DMS114 treated with DMSO at 0.1 percent for 48 hours (cell line): ENCODE measurements around the gene GLP2R.
A peak's percentile ranks its signal among the peaks of the same experiment; 100 is the strongest.
"Not testable (repeated sequence)": the region's sequence is repeated elsewhere in the genome, so short reads cannot be mapped to it uniquely, and the experiment has no call there.

Source experiments
- DNase-seq: peaks from one replicate; lab custom pipeline; 2025; ENCODE audit not compliant: unreplicated experiment; lab: John Stamatoyannopoulos, UW

GLP2R gene

GRCh38 chr17:9918804-9919352, 93.2 kb downstream of the GLP2R start:
- no peak for DNase-seq

- DNase-seq, result not testable (repeated sequence)
Measured at GRCh38 chr17:9921216-9921615, 95.5 kb downstream of the GLP2R start.

GRCh38 chr17:9922012-9922848, 96.5 kb downstream of the GLP2R start:
- no peak for DNase-seq

DNA sequence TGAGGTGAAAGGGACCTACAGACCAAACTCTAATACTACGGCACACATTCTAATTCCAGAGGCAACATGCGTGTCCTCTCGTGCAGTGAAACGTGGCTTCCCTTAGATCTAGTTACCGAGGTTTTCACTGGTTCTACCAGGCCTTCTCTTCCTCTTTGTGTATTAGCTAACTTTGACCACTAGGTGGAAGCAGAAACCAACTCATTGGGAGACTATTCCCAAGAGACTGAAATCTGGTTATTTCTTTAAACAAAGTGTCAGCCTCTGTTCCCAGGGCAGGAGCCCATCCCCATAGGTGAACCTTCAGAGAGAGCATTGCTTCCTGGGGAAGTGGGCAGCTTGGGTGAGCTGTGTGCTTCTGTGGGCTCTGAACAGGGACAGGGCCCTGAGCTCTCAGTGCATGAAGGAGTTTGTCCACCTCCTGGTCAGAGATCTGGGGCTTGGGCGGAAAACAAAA, 99.0 kb downstream of the GLP2R start:
- peak; percentile 77 for DNase-seq

- no peak for DNase-seq
Measured at GRCh38 chr17:9925457-9925856, 99.7 kb downstream of the GLP2R start.

DNA sequence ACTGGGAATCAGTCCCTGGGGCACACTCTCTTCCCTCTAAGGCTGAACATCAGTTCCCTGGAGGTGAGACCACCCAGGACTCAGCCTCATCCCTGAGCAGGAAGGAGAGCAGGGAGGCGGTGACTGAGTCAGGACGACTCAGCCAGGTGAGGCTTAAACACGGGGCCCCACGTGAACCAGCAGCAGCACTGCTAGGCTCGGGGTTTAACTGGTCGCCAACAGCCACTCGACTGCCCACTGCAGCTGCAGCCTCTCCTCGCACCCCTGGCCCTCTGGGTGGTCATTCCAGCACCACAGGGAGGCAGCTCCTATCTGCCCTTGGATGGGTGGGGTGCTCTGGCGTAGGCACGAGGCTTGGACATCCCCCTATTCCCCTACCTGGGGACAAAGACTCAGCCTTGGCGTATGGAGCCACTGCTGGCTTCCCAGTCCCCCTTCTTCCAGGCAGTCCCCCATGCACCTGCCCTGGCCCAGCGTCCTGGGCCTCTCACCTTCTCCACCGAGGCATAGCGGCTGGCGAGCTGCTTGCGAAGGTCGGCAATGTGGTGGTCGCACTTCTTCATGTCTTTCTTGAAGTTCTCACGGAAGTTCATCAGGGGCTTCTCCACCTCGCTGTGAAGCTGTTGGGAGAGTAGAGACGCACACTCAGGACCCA, 100.6 kb downstream of the GLP2R start:
- DNase-seq, result no peak

DNA sequence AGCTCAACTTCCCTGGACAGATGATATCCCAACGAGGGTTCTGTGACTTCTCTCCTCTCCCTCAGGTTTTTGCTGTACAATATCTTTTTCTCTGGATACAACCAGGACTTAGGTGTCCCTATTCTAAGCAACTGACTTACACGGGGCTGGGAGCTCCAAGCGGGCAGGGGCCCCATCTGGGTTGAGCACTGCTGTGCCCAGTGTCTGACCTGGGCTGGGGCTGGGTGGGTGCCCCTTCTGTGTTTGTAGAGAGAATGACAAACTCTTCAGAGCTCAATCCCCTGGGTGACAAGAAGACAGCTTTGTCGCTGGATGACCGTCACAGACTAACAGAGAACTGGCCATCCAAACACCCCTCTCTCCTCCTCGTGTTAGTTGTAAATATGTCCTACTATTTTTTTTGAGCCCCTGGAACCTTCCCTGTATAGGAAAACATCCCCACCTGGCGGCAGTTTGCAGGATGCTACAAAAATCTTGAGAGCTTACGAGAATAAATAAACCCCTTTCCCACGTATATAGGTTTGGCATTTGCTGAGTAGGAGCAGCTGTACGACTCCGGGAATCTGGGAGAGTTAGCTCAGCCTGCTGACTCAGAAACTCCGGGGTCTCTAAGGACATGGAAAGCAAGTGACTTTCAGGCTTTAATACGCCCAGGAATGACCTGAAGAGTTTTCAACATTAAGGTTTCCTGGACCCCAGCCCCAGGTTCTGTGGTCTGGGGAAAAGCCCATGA, 103.0 kb downstream of the GLP2R start:
- peak; percentile 34 for DNase-seq

DNA sequence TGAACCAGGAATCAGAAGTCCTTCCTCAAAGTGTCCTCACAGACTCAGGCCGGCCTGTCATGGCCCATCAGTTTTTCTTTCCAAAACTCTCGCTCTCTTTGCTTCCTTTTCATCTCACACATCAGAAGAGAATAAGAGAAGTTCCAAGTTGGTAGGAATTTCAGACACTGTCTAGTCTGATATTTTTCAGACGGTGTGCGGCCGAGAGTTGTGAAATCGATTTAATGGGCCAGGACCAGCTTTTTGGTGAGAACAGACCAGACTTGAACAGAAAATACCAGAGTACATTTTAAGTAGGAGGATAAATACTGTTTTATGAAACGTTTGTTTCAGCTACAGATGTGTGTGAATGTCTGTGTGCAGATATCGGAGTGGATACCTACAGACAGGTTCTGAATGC, 104.1 kb downstream of the GLP2R start:
- DNase-seq, result no peak

GRCh38 chr17:9931144-9931741, 105.5 kb downstream of the GLP2R start:
- DNase-seq, result no peak

DNA sequence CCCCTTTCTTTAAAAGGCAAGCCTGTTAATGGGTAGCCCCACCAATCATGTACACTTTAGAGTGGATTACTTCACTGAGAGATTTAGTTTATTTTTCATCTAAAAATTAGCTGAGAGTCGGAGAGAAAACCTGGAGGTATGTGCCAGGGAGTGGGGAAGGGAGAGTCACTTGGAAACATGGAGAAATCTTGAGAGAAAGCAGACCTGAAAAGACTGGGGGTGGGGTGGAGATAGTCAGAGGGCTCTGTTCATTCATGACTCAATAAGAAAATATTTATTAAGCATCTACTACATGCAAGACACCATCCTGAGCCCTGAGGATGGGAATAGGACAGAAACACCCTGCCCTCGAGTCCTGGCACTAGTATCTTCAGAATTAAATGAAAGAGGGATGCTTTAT, 106.8 kb downstream of the GLP2R start:
- DNase-seq, result no peak

DNA sequence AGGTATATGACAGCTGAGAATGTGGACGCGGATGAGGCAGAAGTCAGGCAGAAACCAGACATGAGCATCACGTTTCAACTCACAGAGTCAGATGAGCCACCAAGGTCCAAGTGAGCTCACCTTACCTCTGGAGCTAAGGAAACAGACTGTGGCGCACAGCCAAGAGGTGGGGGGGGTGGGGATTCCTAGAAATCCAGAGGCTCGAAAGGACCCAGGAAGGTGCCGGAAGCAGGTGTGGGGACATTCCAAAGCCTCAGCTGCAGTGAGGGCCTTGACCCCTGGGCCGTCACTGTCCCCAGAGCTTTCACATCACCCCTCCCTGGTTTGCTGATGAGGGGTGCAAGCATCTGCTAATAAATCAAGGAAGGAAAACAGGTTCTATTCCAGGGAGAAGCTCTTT, 108.6 kb downstream of the GLP2R start:
- no peak for DNase-seq

- DNase-seq, result no peak
Measured at GRCh38 chr17:9935408-9935807, 109.7 kb downstream of the GLP2R start.

GRCh38 chr17:9936095-9936494, 110.4 kb downstream of the GLP2R start:
- DNase-seq, result no peak

DNA sequence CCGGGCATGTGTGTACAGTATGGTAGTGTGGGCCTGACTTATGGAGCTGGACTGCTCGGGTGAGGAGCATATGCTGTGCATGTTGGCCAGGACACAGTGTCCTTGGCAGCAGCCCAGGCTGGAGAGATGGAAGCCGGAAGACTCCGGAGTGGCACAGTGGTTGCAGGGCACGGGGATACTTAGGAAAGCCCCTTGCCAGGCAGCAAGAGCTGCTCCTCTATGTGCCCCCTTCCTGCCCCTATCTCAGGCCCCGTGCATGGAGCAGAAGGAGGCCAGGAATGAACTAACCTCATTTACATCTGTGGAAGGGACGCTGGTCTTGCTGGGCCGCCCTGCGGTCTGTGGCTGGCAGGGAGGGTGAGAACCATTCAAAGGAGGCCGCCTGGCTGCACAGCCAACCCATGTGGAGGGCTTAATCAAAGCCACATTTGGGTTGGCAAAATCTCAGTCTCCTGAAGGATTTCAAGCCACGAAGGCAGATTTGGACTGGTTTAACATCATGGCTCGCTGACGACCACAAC, 111.6 kb downstream of the GLP2R start:
- DNase-seq, result no peak

DNA sequence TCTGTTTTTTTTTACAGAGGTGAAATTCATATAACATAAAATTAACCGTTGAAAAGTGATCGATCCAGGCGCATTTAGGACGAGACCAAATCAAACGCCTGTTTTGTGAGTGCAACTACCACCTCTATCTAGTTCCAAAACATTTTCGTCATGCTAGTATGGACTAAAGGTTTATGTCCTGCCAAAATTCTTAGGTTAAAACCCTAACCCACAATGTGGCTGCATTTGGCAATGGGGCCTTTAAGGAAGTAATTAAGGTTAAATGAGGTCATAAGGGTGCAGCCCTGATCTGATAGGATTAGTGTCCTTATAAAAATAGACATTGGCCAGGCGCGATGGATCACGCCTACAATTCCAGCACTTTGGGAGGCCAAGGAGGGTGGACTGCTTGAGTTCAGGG, 112.2 kb downstream of the GLP2R start:
- no peak for DNase-seq

- no peak for DNase-seq
Measured at GRCh38 chr17:9938764-9939163, 113.0 kb downstream of the GLP2R start.

DNA sequence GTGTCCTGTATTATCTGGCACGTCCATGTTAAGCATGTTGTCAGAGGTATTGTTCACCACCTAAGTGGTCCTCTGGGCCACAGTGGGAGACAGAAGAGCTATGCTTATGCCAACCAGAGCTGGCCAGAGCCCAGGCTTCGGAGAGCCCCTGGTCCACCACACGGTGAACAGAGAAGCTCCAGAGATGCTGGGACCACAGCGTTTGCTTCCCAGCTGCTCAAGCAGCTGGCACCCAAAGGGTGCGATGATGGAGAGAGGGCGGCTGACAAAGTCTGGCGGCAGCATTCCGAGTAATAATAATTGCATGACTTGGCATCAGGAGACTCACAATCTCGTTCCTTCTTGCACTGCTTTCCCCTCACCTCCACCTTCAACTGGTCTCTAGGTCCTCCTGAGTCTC, 115.1 kb downstream of the GLP2R start:
- no peak for DNase-seq

- no peak for DNase-seq
Measured at GRCh38 chr17:9941305-9941704, 115.6 kb downstream of the GLP2R start.
